Measurements from ENCODE around the gene CREG1.

DNA sequence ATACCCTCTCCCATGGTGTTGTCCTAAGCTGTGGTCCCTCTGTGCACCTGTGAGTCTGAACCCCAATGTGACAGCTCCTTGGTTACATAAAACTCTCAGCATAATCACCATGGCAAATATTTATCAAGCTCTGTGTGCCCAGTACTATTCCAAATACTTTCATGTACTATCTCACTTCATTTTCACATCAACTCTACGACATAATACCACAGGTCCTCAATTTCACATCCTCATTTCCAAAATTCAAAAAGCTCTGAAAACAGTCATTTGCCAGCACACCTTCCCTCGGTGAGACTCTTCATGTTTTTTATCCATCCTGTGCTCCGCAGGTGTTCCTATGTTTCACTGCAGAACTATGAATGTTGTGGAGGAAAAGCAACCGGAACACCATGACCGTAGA lies 12.4 kb upstream of the CREG1 start:
- TF ChIP-seq POLR2A (IDR thresholded peaks at IDR 0.05) (no peak), CTCF (IDR thresholded peaks at IDR 0.05) (no peak), POLR2AphosphoS5 (IDR thresholded peaks at IDR 0.05) (no peak)

Data from sigmoid colon (tissue), 4 donors.